Measurements from ENCODE around the gene GALNT11.

The GALNT11 gene

DNA sequence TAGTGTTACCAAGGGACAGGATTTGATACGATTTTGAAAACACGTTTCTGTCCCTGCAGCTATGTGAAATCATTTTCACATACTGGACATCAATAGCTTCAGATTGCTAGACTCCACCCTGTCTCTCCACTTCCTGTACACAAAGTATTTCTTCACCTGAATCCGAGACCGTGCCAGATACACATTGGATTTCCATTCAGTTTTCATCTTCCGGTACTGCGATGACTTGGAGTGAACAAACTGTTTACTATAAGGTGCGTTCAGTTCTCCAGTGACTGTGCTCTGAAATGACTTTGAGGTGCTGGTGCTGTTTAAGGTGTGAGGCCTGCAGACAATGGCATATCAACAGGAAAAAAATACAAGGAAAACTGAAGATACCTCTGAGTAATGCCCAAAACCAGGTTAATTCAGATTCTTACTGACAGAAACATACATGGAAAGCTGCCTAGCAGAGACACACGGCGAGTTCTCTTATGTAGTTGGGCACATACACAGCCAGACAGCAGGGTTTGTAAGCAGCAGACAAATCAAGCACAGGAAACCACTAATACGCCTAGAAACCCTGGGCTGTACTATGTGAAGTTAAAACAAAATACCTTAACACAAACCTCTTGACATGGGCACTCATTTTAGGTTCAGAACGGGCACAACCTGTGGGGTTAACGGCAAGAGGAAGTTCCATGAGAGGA is 119.2 kb downstream of the GALNT11 start:
- FAIRE-seq, result no peak
- DNase-seq (ENCODE audit: low spot score), result no peak

- FAIRE-seq (peak; percentile 35), DNase-seq (ENCODE audit: low spot score) (peak; percentile 43)
These were observed 120.5 kb downstream of the GALNT11 start for GRCh38 chr7:152145853-152146466.

DNA sequence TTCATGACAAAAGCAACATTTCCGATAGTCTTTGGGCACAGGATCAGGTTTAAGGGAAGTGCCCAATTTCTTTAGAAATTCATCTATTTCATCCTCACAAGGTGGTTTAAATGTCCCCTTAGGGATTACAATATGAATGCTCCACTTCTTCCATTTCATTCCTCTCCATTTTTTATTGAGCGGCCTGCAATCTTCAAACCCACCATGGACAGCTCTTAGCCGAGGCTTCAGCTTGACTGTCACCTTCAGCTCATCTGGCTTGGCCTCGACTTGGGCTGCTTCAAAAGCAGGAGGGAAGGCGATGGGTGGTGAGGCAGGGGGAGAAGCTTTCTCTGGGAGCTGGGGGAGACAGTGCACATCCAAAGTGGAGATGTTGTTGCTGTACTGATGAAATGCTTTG is 123.2 kb downstream of the GALNT11 start:
- FAIRE-seq, result no peak
- no peak for DNase-seq (ENCODE audit: low spot score)

- DNase-seq (ENCODE audit: low spot score) (no peak), FAIRE-seq (no peak)
These were observed 123.9 kb downstream of the GALNT11 start for GRCh38 chr7:152149363-152149762.

GRCh38 chr7:152152267-152152666 is 126.8 kb downstream of the GALNT11 start:
- FAIRE-seq (no peak), DNase-seq (ENCODE audit: low spot score) (no peak)

GRCh38 chr7:152158801-152159587 is 133.5 kb downstream of the GALNT11 start:
- DNase-seq (ENCODE audit: low spot score) (no peak), FAIRE-seq (no peak)

- FAIRE-seq (no peak), DNase-seq (ENCODE audit: low spot score) (no peak)
These were observed 135.7 kb downstream of the GALNT11 start for GRCh38 chr7:152161171-152161570.

- FAIRE-seq, result no peak
- DNase-seq (ENCODE audit: low spot score), result no peak
These were observed 136.8 kb downstream of the GALNT11 start for GRCh38 chr7:152162287-152162686.
